Calu3 (cell line): Measurements from ENCODE around the gene PLCD3. TPM values are rescaled to one million over a fixed set of nuclear protein-coding genes. Genes with fewer than 3 reads are reported as not detected.

Source experiments
- BruUV-seq: library from RNA; stranded (reverse); fragments of 400-500 nt; replicated peaks from 2 replicates; lab custom pipeline; 2021; lab: Mats Ljungman, UMichigan
- CTCF ChIA-PET: fragments of 300-600 bp; sonication (Branson Sonifier 250); formaldehyde crosslinking; loops from one replicate; lab custom pipeline; 2022; ENCODE audit warnings: antibody characterized with exemption; lab: Charles Lee
- DNase-seq: peaks from one replicate; pipeline ENCODE4 v3.0.0; 2022
- H3K27ac Mint-ChIP-seq: one replicate; pipeline ENCODE4 v1.8.0; 2022; ENCODE audit warnings: mixed read lengths; ENCODE audit not compliant: unreplicated experiment
- H3K27me3 Mint-ChIP-seq: one replicate; pipeline ENCODE4 v1.8.0; 2022; ENCODE audit warnings: mixed read lengths; ENCODE audit not compliant: unreplicated experiment
- H3K36me3 Mint-ChIP-seq: one replicate; pipeline ENCODE4 v1.8.0; 2022; ENCODE audit warnings: mild to moderate bottlenecking, moderate library complexity, mixed read lengths; ENCODE audit not compliant: insufficient read depth, unreplicated experiment
- H3K4me1 Mint-ChIP-seq: one replicate; pipeline ENCODE4 v1.8.0; 2022; ENCODE audit warnings: mild to moderate bottlenecking, low read depth, mixed read lengths; ENCODE audit not compliant: unreplicated experiment
- H3K4me3 Mint-ChIP-seq: one replicate; pipeline ENCODE4 v1.8.0; 2022; ENCODE audit warnings: mild to moderate bottlenecking, low read depth, moderate library complexity, mixed read lengths; ENCODE audit not compliant: unreplicated experiment
- H3K9me3 Mint-ChIP-seq: one replicate; pipeline ENCODE4 v1.8.0; 2022; ENCODE audit warnings: low read depth, mixed read lengths; ENCODE audit not compliant: unreplicated experiment
- intact Hi-C: fragments of 100-400 bp; cut with micrococcal nuclease; formaldehyde crosslinking; loops from one replicate; pipeline ENCODE4 v1.10.0; 2022; ENCODE audit not compliant: unreplicated experiment
- total RNA-seq: library from RNA; stranded (reverse); gene quantifications from 2 replicates; pipeline ENCODE4 v1.2.3, GENCODE V29; 2022
- TF ChIP-seq, protein P1 (sequence below): fragments of 200-600 bp; IDR thresholded peaks from one replicate; pipeline ENCODE4 v1.8.0; 2022; ENCODE audit warnings: antibody characterized with exemption; ENCODE audit not compliant: unreplicated experiment

PLCD3 gene
- total RNA-seq, 1 experiment from 2014 or later = 34.4 TPM

DNA sequence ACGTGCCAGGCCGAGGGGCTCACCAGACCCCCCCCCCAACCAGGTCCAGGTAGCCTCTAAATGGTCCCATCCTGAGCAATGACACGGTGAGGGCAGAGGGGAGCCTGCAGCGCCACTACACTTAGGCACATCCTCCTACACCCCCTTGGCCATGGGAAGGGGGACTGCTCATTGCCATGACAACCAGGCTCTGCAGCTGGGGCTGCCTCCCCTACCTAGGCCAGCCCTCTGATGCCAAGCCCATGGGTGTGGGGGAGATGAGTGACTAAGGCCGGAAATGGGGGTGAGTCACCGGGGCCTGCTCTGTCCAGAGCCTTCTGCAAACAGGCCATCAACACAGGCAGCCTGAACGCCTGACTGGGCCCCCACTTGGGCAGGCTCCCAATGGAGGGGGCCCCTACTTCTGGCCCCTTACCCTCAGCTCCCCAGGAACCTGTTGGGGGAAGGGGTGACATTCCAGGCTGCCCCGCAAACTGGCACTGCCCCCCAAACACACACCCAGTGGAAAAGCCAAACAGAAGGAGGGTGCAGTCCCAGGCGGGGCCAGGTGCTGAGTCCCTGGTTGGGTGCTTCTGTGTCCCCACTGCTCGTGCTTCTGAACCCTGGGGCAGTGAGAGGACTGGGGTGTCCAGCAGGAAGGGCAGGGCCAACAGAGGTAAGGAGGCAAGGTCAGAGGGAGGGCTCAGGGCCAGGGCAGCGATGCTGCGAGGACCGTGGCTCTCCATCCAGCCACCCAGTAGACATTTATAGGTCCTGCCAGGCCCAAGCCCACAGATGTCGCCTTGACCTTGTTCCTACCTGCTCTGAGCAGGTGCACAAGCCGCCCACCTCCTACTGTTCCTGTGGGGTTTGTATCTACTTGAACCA lies 8.2 kb downstream of the PLCD3 start:
- intact Hi-C loops = no loop called here

GRCh38 chr17:45123076-45123770 lies 9.1 kb downstream of the PLCD3 start:
- DNase-seq = no peak
- BruUV-seq = TSS peak; percentile 77
- H3K36me3 Mint-ChIP-seq = peaks cover 20% of the 10 kb centered on the region
- no peaks in the 10 kb centered on the region for H3K27me3 Mint-ChIP-seq
- intact Hi-C loops = no loop called here
- TF ChIP-seq, protein P1, sequence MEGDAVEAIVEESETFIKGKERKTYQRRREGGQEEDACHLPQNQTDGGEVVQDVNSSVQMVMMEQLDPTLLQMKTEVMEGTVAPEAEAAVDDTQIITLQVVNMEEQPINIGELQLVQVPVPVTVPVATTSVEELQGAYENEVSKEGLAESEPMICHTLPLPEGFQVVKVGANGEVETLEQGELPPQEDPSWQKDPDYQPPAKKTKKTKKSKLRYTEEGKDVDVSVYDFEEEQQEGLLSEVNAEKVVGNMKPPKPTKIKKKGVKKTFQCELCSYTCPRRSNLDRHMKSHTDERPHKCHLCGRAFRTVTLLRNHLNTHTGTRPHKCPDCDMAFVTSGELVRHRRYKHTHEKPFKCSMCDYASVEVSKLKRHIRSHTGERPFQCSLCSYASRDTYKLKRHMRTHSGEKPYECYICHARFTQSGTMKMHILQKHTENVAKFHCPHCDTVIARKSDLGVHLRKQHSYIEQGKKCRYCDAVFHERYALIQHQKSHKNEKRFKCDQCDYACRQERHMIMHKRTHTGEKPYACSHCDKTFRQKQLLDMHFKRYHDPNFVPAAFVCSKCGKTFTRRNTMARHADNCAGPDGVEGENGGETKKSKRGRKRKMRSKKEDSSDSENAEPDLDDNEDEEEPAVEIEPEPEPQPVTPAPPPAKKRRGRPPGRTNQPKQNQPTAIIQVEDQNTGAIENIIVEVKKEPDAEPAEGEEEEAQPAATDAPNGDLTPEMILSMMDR = no peak
- CTCF ChIA-PET = interaction anchor here (0.5 to 1.1 kb wide), 2 partner anchors 17 to 155 kb away, joined by 3 read pairs; no protein-coding TSS in a partner anchor
- no peaks in the 10 kb centered on the region for H3K9me3 Mint-ChIP-seq
- peak overlapping the region; percentile 2 for H3K4me3 Mint-ChIP-seq
- peak overlapping the region; percentile 38 for H3K27ac Mint-ChIP-seq
- peaks cover 41% of the 10 kb centered on the region for H3K4me1 Mint-ChIP-seq

More for the DNA sequence above, 8.2 kb downstream of the PLCD3 start:
- Mint-ChIP-seq H3K4me1 (peaks cover 47% of the 10 kb centered on the region), H3K27ac (peak overlapping the region; percentile 89), H3K36me3 (peaks cover 16% of the 10 kb centered on the region), H3K4me3 (peak overlapping the region; percentile 31), H3K27me3 (no peaks in the 10 kb centered on the region), H3K9me3 (no peaks in the 10 kb centered on the region)
- TF ChIP-seq, protein P1 = no peak
- peak; percentile 96 for DNase-seq
- BruUV-seq = TSS peak; percentile 89
- CTCF ChIA-PET = interaction anchor here (0.5 to 1.1 kb wide), 4 partner anchors 11 to 348 kb away, joined by 3 to 4 read pairs (median 3); partner anchors contain the start of gene ACBD4

GRCh38 chr17:45121055-45121454 lies 11.3 kb downstream of the PLCD3 start:
- TF ChIP-seq, protein P1 = no peak
- Mint-ChIP-seq H3K27me3 (no peaks in the 10 kb centered on the region), H3K4me3 (no peak overlapping the region), H3K4me1 (peaks cover 26% of the 10 kb centered on the region), H3K27ac (no peak overlapping the region), H3K9me3 (no peaks in the 10 kb centered on the region), H3K36me3 (peaks cover 26% of the 10 kb centered on the region)
- no TSS peak for BruUV-seq
- no peak for DNase-seq
- CTCF ChIA-PET = no interaction called here
- intact Hi-C loops = no loop called here

- Mint-ChIP-seq H3K36me3 (peaks cover 28% of the 10 kb centered on the region), H3K27ac (no peak overlapping the region), H3K4me1 (peaks cover 26% of the 10 kb centered on the region), H3K4me3 (no peak overlapping the region), H3K27me3 (no peaks in the 10 kb centered on the region), H3K9me3 (no peaks in the 10 kb centered on the region)
- CTCF ChIA-PET = interaction anchor here (0.6 kb wide), 1 partner anchor 26 kb away, joined by 3 read pairs; no protein-coding TSS in a partner anchor
- no TSS peak for BruUV-seq
- no peak for DNase-seq
- intact Hi-C loops = no loop called here
- TF ChIP-seq, protein P1 = no peak
These were observed 11.8 kb downstream of the PLCD3 start for GRCh38 chr17:45120558-45120957.
